SK-N-SH treated with all-trans-retinoic acid at 6 μM for 48 hours (cell line): ENCODE data around the gene SLC6A16.
A peak's percentile ranks its signal among the peaks of the same experiment; 100 is the strongest.

Experiments used
- ATAC-seq: fragments of 200-7000 bp; cut with Tn5 transposase; 3 replicates; pipeline ENCODE4 v1.9.1; 2020; ENCODE audit warnings: mild to moderate bottlenecking, moderate library complexity
- BACH2 ChIP-seq: fragments of 250-450 bp; sonication (Bioruptor Pico); IDR thresholded peaks from 2 replicates; pipeline ENCODE4 v1.9.0; 2021; ENCODE audit warnings: mild to moderate bottlenecking, borderline replicate concordance
- CSDC2 ChIP-seq: fragments of 250-450 bp; sonication (Bioruptor Pico); IDR thresholded peaks from 2 replicates; pipeline ENCODE4 v1.5.0; 2020; ENCODE audit warnings: mild to moderate bottlenecking, moderate library complexity
- ESRRG ChIP-seq: fragments of 250-450 bp; sonication (Bioruptor Pico); IDR thresholded peaks from 2 replicates; pipeline ENCODE4 v1.6.1; 2021; ENCODE audit warnings: mild to moderate bottlenecking
- ISL1 ChIP-seq: fragments of 250-450 bp; sonication (Bioruptor Pico); IDR thresholded peaks from 2 replicates; pipeline ENCODE4 v2.1.2; 2022; ENCODE audit warnings: mild to moderate bottlenecking, moderate library complexity
- OSR1 ChIP-seq: fragments of 250-450 bp; sonication (Bioruptor Pico); IDR thresholded peaks from 2 replicates; pipeline ENCODE4 v1.8.0; 2022; ENCODE audit warnings: moderate library complexity, mild to moderate bottlenecking, inconsistent platforms
- PPARA ChIP-seq: fragments of 250-450 bp; sonication (Bioruptor Pico); IDR thresholded peaks from 2 replicates; pipeline ENCODE4 v1.5.0; 2020; ENCODE audit warnings: mild to moderate bottlenecking, borderline replicate concordance
- RARB ChIP-seq: fragments of 250-450 bp; sonication (Bioruptor Pico); IDR thresholded peaks from 2 replicates; pipeline ENCODE4 v1.8.0; 2021; ENCODE audit warnings: mild to moderate bottlenecking, moderate library complexity
- SNAI2 ChIP-seq: fragments of 250-450 bp; sonication (Bioruptor Pico); IDR thresholded peaks from 2 replicates; pipeline ENCODE4 v1.5.0; 2020; ENCODE audit warnings: mild to moderate bottlenecking, moderate library complexity
- TCF4 ChIP-seq: fragments of 250-450 bp; sonication (Bioruptor Pico); IDR thresholded peaks from 2 replicates; pipeline ENCODE4 v1.8.0; 2021; ENCODE audit warnings: mild to moderate bottlenecking, moderate library complexity, borderline replicate concordance
- TOX ChIP-seq: fragments of 250-450 bp; sonication (Bioruptor Pico); IDR thresholded peaks from 2 replicates; pipeline ENCODE4 v1.8.0; 2021; ENCODE audit warnings: mild to moderate bottlenecking, moderate library complexity, borderline replicate concordance
- ZC3H10 ChIP-seq: fragments of 250-450 bp; sonication (Bioruptor Pico); IDR thresholded peaks from 2 replicates; pipeline ENCODE4 v1.5.1; 2021; ENCODE audit warnings: mild to moderate bottlenecking, moderate library complexity
- ZFP3 ChIP-seq: fragments of 250-450 bp; sonication (Bioruptor Pico); IDR thresholded peaks from 2 replicates; pipeline ENCODE4 v1.5.0; 2020; ENCODE audit warnings: mild to moderate bottlenecking, moderate library complexity
- ZFP30 ChIP-seq: fragments of 450-650 bp; formaldehyde crosslinking; IDR thresholded peaks from 2 replicates; pipeline ENCODE4 v1.5.0; 2022; ENCODE audit warnings: mild to moderate bottlenecking, moderate library complexity
- ZNF565 ChIP-seq: fragments of 450-650 bp; formaldehyde crosslinking; conservative IDR thresholded peaks from 2 replicates; pipeline ENCODE4 v1.5.0; 2020; ENCODE audit warnings: low read depth, mild to moderate bottlenecking, moderate library complexity
- ZNF70 ChIP-seq: fragments of 450-650 bp; formaldehyde crosslinking; IDR thresholded peaks from 2 replicates; pipeline ENCODE4 v1.5.0; 2020; ENCODE audit warnings: mild to moderate bottlenecking, moderate library complexity
- TF ChIP-seq, protein P1 (sequence below): fragments of 250-450 bp; sonication (Bioruptor Pico); IDR thresholded peaks from 2 replicates; pipeline ENCODE4 v1.8.0; 2021; ENCODE audit warnings: low read depth, mild to moderate bottlenecking, moderate library complexity, borderline replicate concordance
- TF ChIP-seq, protein P2 (sequence below): fragments of 250-450 bp; sonication (Bioruptor Pico); IDR thresholded peaks from 2 replicates; pipeline ENCODE4 v1.5.0; 2020; ENCODE audit warnings: mild to moderate bottlenecking, moderate library complexity
- TF ChIP-seq, protein P3 (sequence below): fragments of 250-450 bp; sonication (Bioruptor Pico); IDR thresholded peaks from 2 replicates; pipeline ENCODE4 v1.5.1; 2021; ENCODE audit warnings: mild to moderate bottlenecking, moderate library complexity

SLC6A16 gene

DNA sequence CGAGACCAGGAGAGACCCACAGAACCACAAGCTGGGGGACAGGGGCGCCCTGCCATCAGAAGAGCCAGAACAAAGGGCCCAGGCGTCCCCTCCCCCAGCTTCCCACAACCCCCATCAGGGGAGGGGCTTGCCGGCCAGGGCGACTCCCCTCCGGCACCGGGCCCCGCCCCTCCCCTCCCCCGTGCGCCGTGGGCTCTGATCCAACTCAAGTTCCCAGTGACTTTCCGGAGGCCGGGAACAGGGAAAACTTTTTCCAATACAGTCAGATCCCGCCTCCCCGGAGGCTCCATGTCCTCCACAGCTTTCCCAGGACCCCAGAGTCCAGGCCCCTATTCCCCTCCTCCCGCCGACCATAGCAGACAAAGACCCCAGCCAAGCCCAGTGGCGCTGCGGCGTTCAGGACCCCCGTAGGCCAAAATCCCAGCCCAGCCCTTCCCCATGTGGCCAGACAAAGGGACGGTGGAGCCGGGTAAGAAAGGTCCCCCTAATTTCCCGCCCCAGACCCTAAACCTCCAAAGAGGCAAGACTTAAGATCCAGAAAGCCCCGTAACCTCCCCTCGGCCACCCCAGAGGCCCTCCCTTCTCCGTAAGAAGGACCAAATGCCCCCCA, 36.6 kb upstream of the SLC6A16 start:
- peak; percentile 19 for ATAC-seq
- TF ChIP-seq, protein P1, sequence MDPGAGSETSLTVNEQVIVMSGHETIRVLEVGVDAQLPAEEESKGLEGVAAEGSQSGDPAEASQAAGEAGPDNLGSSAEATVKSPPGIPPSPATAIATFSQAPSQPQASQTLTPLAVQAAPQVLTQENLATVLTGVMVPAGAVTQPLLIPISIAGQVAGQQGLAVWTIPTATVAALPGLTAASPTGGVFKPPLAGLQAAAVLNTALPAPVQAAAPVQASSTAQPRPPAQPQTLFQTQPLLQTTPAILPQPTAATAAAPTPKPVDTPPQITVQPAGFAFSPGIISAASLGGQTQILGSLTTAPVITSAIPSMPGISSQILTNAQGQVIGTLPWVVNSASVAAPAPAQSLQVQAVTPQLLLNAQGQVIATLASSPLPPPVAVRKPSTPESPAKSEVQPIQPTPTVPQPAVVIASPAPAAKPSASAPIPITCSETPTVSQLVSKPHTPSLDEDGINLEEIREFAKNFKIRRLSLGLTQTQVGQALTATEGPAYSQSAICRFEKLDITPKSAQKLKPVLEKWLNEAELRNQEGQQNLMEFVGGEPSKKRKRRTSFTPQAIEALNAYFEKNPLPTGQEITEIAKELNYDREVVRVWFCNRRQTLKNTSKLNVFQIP (CRISPR knock-in tag), result no peak
- no peak for TF ChIP-seq ESRRG (CRISPR knock-in tag)
- TF ChIP-seq ZC3H10 (CRISPR knock-in tag), result peak; percentile 4; the same call in 1 of the 2 replicates
- TF ChIP-seq ZFP3 (CRISPR knock-in tag), result no peak
- TF ChIP-seq ZFP30 (CRISPR knock-in tag), result no peak
- no peak for TF ChIP-seq ZNF565 (CRISPR knock-in tag)
- no peak for TF ChIP-seq TCF4

DNA sequence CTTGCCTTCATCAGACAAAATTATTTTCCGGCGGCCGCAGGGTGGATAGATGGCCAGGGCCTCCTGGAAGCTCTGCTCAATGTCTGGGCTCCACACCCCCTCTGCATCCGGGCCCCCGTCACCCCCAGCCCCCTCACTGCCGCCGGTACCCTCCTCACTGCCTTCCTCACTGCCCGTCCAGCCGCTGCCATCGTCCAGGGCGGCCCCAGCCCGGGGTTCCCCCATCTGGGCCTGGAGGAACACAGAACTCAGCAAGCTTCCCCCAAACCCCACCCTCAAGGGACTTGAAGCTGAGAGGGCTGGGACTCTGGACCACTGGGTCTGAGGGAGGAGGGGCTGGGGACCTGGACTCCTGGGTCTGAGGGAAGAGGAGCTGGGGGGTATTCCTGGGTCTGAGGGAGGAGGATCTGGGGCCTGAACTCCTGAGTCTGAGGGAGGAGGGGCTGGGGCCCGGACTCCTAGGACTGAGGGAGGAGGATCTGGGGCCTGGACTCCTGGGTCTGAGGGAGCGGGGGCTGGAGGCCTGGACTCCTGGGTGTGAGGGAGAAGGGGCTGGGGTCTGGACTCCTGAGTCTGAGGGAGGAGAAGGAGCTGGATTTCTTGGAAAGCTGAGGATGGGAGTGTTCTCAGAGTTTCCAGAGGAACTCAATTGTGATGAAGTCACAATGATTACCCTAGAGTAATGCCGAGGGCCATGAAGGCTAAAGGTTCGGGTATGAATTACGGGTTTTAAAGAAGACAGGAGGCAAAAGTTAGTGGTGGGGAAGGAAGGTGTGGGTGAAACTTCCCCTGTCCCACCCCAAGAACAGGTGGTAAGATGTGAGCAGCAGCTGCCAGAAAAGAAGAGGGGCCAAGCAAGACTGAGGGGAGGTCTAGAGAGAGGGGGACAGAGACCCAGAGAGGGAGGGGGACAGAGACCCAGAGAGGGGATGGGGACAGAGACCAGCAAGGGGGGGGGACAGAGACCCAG, 35.1 kb upstream of the SLC6A16 start:
- no peak for ATAC-seq
- TF ChIP-seq ZNF565 (CRISPR knock-in tag), result no peak
- no peak for TF ChIP-seq TOX (CRISPR knock-in tag)
- no peak for TF ChIP-seq RARB (CRISPR knock-in tag)
- no peak for TF ChIP-seq ZFP30 (CRISPR knock-in tag)
- no peak for TF ChIP-seq BACH2
- TF ChIP-seq, protein P2, sequence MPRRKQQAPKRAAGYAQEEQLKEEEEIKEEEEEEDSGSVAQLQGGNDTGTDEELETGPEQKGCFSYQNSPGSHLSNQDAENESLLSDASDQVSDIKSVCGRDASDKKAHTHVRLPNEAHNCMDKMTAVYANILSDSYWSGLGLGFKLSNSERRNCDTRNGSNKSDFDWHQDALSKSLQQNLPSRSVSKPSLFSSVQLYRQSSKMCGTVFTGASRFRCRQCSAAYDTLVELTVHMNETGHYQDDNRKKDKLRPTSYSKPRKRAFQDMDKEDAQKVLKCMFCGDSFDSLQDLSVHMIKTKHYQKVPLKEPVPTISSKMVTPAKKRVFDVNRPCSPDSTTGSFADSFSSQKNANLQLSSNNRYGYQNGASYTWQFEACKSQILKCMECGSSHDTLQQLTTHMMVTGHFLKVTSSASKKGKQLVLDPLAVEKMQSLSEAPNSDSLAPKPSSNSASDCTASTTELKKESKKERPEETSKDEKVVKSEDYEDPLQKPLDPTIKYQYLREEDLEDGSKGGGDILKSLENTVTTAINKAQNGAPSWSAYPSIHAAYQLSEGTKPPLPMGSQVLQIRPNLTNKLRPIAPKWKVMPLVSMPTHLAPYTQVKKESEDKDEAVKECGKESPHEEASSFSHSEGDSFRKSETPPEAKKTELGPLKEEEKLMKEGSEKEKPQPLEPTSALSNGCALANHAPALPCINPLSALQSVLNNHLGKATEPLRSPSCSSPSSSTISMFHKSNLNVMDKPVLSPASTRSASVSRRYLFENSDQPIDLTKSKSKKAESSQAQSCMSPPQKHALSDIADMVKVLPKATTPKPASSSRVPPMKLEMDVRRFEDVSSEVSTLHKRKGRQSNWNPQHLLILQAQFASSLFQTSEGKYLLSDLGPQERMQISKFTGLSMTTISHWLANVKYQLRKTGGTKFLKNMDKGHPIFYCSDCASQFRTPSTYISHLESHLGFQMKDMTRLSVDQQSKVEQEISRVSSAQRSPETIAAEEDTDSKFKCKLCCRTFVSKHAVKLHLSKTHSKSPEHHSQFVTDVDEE (CRISPR knock-in tag), result no peak

DNA sequence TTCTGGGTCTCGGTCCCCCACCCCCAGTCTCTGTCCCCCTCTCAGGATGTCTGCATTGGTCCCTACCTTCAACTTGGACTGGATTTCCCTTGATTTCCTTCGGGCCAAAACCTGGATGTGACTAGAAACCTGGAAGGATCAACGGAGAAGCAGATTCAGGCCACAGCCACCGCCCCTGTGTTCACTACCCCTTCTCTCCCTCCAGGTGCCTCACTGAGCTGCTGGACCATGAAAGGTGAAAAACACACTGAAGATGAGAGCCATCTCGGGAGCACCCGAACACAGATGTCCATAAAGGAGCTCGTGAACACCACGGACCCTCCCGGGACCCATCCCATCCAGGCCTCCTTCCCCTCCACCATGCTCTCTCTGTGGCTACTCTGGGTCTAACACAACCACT, 32.2 kb upstream of the SLC6A16 start:
- ATAC-seq, result no peak
- TF ChIP-seq RARB (CRISPR knock-in tag) (no peak), CSDC2 (no peak), ZNF565 (CRISPR knock-in tag) (no peak), OSR1 (CRISPR knock-in tag) (no peak)
- TF ChIP-seq, all 23 proteins: peak for 0

DNA sequence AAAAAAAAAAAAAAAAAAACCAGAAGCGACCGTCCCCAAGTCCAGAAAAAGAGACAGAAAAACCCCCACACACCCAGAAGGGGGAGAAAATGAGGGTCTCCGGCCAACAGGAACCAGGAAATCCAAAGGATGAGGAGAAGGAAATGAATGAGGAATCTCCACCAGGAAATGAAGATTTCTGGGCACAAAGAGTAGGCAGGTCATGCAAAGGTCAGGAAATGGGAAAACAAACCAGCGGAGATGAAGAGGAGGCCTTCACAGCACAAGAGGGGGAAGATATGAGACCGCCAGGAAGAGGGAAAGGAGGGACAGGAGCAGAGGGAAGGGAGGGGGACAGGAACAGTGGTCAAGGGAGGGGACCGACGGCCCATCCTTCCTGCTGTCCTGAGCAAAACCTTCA, 31.4 kb upstream of the SLC6A16 start:
- ATAC-seq, result no peak
- no peak for TF ChIP-seq ZC3H10 (CRISPR knock-in tag)

DNA sequence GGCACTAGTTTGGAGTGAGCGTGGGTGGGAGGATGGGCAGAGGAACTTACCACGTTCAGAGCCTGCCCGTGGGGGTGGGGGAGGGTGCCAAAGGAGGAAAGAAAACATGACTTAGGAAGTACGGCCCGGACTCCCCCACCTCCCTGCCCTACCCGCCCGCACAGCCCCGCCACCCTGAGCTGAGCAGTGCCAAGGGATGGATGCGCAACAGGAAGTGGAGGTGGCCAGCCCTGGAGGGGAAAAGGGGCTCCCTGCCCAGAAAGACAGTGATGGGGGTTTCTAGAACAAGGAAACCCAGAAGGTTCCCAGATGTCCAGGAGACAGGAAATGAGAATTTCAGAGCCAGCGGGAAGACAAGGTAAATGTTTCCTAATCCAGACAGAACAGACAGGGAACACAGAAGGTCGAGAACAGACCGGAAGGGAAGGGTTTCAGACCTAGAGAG, 30.9 kb upstream of the SLC6A16 start:
- ATAC-seq, result no peak
- TF ChIP-seq CSDC2 (no peak), ZNF70 (CRISPR knock-in tag) (peak; percentile 45; the same call in 1 of the 2 replicates), ISL1 (no peak)

DNA sequence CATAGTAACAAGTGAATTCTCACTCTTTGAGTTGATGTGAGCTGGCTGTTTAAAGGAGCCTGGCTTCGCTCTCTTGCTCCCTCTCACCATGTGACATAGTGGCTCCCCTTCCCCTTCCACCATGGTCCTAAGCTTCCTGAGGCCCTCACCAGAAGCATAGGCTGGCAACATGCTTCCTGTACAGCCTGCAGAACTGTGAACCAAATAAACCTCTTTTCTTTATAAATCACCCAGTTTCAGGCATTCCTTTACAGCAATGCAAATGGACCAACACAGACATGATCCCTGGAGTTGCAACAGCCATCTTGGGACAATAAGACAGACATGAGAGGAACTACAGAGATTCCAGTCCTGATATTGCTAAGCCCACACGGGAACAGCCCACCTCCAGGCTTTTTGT, 24.6 kb upstream of the SLC6A16 start:
- ATAC-seq, result no peak
- TF ChIP-seq ZFP30 (CRISPR knock-in tag) (no peak), RARB (CRISPR knock-in tag) (no peak), PPARA (no peak), ISL1 (no peak)

DNA sequence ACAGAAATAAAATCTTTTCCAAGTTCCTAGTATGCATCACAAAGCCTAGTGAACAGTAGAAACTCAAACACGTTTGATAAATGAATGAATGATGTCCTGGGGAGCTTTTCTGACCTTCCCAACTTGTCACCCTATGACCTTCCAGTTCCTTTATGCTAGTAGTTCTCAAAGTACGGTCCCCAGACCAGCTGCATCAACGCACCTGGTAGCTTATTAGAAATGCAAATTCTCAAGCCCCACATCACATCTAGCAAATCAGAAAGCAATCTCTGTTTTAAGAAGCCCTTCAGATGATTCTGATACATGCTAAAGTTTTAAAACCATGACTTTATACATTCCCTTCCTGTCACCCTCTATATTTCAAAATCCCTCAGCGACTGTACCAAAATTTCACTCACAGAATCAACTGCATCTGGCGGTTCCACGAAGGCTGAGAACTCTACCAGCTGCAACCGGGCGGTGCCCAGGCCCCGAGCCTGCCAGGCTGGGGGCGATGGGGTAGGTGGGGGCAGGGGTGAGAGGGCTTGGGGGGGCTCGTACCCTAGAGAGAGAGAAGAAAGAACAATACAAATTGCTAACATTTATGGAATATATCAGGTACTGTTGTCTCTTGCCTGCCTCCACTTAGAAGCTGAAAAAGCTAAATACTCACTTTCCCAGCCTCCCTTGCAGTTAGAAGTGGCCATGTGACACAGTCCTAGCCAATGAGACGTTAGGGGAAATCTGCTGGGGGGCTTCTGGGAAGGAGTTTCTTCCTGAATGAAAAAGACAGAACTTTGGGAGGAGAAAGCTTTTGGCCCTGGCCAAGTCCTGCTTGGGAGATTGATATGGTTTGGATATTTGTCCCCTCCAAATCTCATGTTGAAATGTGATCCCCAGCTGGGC, 23.6 kb upstream of the SLC6A16 start:
- no peak for ATAC-seq
- no peak for TF ChIP-seq CSDC2
- TF ChIP-seq ESRRG (CRISPR knock-in tag), result no peak
- no peak for TF ChIP-seq TOX (CRISPR knock-in tag)
- TF ChIP-seq RARB (CRISPR knock-in tag), result no peak
- TF ChIP-seq SNAI2 (CRISPR knock-in tag), result no peak
- TF ChIP-seq BACH2, result no peak
- TF ChIP-seq ZNF565 (CRISPR knock-in tag), result no peak
- TF ChIP-seq, protein P3, sequence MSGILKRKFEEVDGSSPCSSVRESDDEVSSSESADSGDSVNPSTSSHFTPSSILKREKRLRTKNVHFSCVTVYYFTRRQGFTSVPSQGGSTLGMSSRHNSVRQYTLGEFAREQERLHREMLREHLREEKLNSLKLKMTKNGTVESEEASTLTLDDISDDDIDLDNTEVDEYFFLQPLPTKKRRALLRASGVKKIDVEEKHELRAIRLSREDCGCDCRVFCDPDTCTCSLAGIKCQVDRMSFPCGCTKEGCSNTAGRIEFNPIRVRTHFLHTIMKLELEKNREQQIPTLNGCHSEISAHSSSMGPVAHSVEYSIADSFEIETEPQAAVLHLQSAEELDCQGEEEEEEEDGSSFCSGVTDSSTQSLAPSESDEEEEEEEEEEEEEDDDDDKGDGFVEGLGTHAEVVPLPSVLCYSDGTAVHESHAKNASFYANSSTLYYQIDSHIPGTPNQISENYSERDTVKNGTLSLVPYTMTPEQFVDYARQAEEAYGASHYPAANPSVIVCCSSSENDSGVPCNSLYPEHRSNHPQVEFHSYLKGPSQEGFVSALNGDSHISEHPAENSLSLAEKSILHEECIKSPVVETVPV (CRISPR knock-in tag), result no peak
- no peak for TF ChIP-seq ZFP30 (CRISPR knock-in tag)
